GM08714 (cell line): Measurements from ENCODE around the gene WDFY1.

Experiments
- H3K4me3 ChIP-seq: fragments of 200-500 bp; sonication (Bioruptor generic); 2 replicates; pipeline ENCODE4 v1.5.1; 2014; ENCODE audit warnings: mild to moderate bottlenecking, low read length, inconsistent platforms
- ZNF274 ChIP-seq: IDR thresholded peaks from 2 replicates; pipeline ENCODE4 v1.6.1; 2012; ENCODE audit warnings: mild to moderate bottlenecking, low read depth, low read length

The WDFY1 gene

DNA sequence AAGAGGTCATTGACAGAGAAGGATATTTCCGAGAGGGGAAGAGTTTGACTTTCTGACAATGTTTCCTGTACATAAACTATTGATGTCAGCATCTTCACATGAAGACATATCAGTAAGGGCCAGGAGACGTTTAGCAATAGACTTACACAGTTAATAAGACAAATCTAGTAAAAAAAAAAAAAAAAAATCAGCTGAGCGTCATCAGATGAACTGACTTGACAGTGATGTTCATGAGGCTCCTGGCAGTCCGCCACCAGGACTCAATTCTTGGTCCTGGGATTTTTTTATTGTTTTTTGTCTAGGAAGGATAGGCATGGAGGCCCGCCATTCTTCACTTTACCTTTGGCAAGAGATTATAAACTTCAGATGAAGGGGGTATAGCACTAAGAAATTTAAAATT is 26.6 kb upstream of the WDFY1 start:
- TF ChIP-seq ZNF274, result no peak
- no peak overlapping the region for H3K4me3 ChIP-seq

GRCh38 chr2:223970343-223971128 is 25.4 kb upstream of the WDFY1 start:
- no peak for TF ChIP-seq ZNF274
- H3K4me3 ChIP-seq, result no peak overlapping the region

DNA sequence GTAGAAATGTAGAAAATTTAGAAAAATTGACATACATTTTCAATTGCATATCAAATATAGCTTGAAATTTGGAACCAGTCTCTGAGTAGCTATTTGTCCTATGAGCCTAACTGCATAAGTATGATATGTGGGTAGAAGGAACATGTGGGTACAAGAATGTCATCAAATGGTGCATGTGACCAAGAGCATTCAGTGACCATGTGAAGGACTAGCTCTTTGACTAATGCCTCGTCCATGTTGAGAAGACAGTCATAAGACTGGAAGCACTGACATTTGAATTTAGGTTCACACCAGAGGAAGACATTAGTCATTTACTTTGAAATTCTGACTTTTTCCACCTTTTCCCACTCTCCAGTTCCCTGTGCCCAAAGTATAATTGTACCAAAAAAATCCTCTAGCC is 24.7 kb upstream of the WDFY1 start:
- no peak for TF ChIP-seq ZNF274
- no peak overlapping the region for H3K4me3 ChIP-seq

DNA sequence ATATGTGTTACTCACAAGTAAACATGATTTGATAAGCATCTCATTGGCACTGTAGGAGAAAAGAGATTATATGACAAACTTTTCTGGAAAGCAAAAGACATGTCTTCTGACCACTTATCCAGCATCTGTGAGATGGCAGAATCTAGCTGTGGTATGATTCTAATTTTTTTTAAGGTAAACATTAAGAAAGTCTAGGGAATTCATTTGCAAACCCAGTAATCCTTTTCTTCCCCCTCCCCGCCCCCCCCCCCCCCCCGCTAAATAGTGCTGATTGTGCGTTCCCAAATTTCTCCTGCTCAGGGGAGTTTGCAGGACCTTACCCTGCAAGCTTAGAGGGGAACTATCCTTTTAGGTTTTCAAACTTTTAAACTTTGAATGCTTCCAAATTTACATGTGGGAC is 24.2 kb upstream of the WDFY1 start:
- no peak overlapping the region for H3K4me3 ChIP-seq
- no peak for TF ChIP-seq ZNF274

- no peak overlapping the region for H3K4me3 ChIP-seq
- TF ChIP-seq ZNF274, result no peak
These were observed 22.8 kb upstream of the WDFY1 start for GRCh38 chr2:223967981-223968380.

GRCh38 chr2:223959688-223960087 is 14.6 kb upstream of the WDFY1 start:
- peak overlapping the region; percentile 36; the same call in 1 of the 2 replicates for H3K4me3 ChIP-seq
- no peak for TF ChIP-seq ZNF274

DNA sequence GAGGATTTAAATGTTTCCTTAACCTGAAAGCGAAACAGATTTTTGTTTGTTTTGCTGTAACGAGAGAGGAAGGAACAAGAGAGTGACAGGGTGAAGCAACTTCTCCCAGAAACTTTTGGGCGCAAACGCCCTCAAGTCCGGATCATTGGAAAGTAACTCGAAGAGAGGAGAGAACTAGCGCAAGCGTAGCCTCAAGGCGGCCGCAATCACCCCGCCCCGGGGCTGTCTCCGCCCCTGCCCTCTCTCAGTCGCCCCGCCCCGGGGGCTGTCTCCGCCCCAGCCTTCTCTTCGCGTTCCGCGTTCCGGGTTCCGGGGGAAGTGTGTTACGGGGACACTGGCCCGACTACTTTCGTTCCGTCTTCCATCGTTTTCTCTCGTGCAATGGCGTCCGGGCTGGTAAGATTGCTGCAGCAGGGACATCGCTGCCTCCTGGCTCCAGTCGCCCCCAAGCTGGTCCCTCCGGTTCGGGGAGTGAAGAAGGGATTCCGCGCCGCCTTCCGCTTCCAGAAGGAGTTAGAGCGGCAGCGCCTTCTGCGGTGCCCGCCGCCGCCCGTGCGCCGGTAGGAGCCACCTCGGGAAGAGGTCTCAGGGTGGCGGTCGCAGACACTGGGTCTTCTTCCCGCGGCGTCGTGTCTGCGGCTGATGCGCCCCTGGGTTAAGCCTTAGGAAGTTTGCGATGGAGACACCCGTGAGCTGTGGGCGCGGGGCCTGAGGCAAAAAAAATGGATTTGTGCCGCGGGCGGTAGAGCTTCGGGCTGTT is 12.1 kb upstream of the WDFY1 start, which contains the start of gene MRPL44:
Gene MRPL44 (plus strand): TSS at position 372 of the 760 bp plus-strand sequence. CDS start 10 bp downstream, at position 382.
- TF ChIP-seq ZNF274, result no peak
- peak within 1 kb of the TSS; percentile 96 for H3K4me3 ChIP-seq

- peak overlapping the region; percentile 8; the same call in 1 of the 2 replicates for H3K4me3 ChIP-seq
- no peak for TF ChIP-seq ZNF274
These were observed 11.2 kb upstream of the WDFY1 start for GRCh38 chr2:223956300-223956699.

DNA sequence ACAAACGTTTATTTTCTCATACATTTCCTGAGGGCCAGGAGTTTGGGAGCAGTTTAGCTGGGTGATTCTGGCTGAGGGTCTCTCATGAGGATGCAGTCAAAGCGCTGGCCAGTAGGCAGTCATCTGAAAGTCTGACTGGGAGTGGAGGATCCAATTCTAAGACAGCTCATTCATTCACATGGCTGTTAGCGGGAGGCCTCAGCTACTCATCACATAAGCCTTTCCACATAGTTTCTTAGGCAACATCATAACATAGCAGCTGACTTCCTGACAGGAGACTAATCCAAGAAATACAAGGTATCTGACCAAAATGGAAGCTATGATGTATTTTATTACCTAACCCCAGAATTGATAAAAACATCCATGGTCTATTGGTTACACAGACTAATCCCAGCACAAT is 9.3 kb upstream of the WDFY1 start:
- TF ChIP-seq ZNF274, result no peak
- H3K4me3 ChIP-seq, result no peak overlapping the region

DNA sequence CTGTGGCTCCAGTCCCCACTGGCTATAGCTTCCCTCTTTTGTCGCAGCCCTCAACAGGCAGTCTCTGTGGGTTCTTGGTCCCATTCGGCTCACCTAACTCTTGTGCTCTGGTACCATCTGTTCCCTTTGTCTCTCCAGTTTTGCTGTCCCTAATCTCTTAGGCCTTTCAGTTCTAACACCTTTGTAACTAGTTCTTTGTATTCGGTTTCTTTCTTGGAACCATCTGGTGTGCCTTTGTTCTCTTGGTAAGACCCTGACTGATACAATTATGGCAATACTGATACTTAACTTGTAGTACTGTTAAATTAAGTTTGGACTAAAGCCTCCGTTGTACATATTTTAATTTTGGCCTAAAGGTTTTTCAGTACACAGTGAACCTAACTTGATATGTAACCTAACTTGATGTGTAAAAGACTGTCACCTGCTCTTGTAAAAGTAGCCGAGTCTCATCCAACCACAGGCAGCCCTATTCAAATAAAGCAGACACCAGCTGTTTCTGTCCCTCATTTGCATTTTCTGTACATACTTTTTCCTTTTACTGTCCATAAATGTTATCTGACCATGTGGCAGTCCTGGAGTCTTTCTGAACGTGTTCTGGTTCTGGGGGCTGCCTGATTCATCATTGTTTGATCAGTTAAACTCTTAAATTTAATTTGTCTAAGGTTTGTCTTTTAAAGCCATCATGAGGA is 7.3 kb upstream of the WDFY1 start:
- H3K4me3 ChIP-seq, result peak overlapping the region; percentile 56; the same call in 1 of the 2 replicates
- no peak for TF ChIP-seq ZNF274

DNA sequence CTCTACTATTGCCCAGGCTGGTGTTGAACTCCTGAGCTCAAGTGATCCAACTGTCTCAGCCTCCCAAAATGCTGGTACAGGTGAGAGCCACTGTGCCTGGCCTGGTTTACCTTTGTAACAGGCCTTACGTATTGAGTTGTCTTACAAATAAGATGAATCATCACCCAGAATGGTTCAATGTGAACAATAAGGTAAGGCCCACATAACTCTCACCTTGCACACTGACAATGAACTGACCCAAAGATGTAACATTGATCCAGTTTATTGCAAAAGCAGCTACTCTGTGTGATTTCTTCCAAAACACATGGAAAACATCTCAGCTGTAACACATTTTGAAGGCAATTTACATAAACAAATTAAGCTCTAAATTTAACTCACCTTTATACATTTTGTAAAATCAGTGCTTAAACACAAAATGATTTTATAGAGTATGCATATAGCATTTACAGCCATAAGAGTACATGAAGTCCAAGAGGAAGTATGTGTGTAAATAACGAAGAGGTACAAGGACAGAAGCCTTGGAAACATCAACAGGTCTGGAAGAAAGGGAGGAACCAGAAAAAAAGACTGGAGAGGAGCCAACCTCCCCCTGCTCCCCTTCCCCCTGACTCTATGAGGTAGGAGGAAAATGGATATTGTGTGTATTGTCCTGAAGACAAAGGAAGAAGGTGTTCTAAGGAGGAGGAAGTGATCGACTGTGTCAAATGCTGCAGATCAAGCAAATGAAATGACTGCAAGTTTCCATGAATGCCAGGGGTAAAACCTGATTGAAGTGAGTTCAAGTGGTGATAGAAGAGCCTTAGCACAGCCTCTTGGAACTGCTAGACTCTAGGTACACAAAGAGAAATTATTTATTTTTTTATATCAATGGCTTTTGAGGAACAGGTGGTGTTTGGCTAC is 5.6 kb upstream of the WDFY1 start:
- no peak for TF ChIP-seq ZNF274

DNA sequence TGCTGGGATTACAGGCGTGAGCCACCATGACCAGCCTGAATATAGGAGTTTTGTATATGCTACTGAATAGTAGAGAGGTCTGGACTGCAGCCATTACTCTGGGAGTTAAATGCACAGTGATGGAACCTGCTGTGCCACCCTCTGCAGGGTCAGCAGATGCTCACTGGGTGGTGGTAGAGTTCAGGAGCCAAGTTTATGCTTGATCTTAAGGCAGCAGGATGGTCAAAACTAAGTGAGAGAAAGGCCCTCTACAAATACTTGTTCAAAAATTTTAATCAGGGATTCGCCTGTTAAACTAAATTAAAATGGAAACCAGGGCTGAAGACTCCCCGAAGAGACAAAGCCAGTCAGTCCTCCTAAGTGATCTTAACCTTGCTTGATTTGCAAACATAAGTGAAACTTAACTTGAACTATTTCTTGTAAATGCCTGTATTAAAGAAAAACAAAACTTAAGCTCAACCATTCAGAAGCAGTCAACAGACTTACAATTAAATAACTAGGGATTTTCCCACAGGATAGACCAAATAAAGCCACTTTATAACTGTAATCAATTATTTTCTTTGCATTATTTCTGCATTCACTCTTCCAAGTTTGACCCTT is 4.2 kb upstream of the WDFY1 start:
- TF ChIP-seq ZNF274, result no peak
- H3K4me3 ChIP-seq, result no peak overlapping the region

More for the DNA sequence above, 5.6 kb upstream of the WDFY1 start:
- peak overlapping the region; percentile 66; the same call in 1 of the 2 replicates for H3K4me3 ChIP-seq

DNA sequence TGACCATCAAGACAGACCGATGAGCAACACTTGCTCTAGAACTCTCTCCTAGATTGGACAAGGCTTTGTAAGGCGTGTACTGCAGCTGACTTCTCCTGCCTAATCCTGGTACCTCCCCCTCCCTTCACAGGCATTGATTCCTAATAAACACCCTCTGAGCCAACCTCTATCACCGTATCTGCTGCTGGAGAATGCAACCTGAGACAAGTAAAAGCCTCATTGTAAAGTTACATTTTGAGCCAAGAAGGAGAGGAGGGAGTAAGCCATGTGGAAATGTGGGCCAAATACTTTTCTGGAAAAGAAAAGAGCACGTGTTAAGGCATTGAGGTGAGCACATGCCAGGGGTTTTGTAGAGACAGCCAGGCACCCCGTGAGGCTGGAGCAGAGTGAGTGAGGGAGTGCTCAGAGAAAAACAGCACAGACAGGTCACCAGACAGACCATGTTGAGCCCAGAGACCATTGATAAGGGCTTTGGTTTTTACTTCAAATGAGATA is 2.6 kb upstream of the WDFY1 start:
- no peak for TF ChIP-seq ZNF274

More for the DNA sequence above, 2.6 kb upstream of the WDFY1 start:
- H3K4me3 ChIP-seq, result no peak overlapping the region
